ENCODE results near the gene HEATR5A.

DNA sequence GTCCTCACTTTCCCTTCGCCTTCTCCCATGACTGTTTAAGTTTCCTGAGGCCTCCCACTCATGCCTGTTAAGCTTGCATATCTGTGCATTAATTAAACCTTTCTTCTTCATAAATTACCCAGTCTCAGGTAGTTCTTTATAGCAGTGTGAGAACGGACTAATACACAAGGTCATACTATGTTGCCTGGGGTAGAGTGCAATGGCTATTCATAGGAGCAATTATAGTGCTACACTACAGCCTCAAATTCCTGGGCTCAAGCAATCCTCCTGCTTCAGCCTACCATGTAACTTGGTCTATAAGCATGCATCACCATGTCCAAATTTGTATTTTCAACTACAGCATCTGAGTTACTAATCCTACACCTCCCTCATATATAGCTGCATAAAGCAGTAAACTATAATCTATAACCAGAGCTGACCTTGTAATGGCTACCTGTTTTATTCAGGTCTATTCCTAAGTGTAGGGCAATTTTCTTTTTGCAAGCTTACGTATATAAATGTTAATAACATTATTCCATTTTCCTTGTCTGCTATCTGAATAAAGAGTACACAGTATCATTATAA, 18.9 kb downstream of the HEATR5A start:
- TF ChIP-seq, protein P1, sequence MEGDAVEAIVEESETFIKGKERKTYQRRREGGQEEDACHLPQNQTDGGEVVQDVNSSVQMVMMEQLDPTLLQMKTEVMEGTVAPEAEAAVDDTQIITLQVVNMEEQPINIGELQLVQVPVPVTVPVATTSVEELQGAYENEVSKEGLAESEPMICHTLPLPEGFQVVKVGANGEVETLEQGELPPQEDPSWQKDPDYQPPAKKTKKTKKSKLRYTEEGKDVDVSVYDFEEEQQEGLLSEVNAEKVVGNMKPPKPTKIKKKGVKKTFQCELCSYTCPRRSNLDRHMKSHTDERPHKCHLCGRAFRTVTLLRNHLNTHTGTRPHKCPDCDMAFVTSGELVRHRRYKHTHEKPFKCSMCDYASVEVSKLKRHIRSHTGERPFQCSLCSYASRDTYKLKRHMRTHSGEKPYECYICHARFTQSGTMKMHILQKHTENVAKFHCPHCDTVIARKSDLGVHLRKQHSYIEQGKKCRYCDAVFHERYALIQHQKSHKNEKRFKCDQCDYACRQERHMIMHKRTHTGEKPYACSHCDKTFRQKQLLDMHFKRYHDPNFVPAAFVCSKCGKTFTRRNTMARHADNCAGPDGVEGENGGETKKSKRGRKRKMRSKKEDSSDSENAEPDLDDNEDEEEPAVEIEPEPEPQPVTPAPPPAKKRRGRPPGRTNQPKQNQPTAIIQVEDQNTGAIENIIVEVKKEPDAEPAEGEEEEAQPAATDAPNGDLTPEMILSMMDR (conservative IDR thresholded peaks at IDR 0.05 in 1 of 2, IDR thresholded peaks at IDR 0.05 in 1 of 2; ENCODE audit: low read depth in 1 of 2, low read length in 2 of 2) = no peak
- TF ChIP-seq EZH2 (IDR thresholded peaks at IDR 0.05; ENCODE audit: low read length, missing control alignments) = no peak

All from fibroblast of lung (primary cell).